ENCODE measurements around the gene TICAM1. TPM values are rescaled to one million over a fixed set of nuclear protein-coding genes. Genes with fewer than 3 reads are reported as not detected.

The TICAM1 gene
- total and polyA plus RNA-seq, 2 of the 13 experiments (the other 11 are each of a cell fraction or from before 2014, with no cell fraction given): 0.33 to 0.95 TPM

DNA sequence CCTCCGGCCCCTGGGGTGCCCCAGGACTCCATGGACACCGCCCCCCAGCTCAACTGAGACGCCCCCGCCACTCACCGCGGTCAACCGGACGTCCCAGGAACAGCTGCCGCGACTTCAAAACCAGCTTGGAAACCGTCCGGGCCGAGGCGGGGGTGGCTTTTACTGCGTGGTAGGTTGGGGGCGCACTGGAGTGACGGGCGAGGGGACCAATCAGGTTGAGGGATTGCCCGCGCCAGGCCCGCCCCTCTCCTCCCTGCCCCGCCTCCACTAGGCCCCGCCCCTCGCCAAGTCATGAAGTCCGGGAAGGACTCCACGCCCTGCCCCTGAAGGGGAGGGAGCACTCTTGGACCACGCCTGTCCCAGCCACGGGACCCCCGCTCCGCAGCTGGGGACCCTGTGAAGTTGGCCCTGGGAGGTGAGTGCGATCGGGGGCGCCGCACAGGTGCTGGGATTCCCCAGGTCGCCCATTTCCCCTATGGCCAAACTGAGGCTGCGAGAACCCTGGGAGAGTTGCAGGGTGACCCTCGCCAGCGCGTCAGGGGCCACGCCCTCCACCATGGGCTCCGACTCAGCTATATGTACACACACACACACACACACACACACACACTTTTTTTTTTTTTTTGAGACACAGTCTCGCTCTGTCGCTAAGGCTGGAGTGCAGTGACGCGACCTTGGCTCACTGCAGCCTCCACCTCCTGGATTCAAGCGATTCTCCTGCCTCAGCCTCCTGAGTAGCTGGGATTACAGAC is 36.2 kb upstream of the TICAM1 start, which contains the start of gene PLIN3 (continued):
- TF ChIP-seq HOXA7 (CRISPR knock-in tag; IDR thresholded peaks at IDR 0.05): no peak
- no peak for TF ChIP-seq TCF12 (IDR thresholded peaks at IDR 0.05)
- TF ChIP-seq TCF12 (CRISPR knock-in tag; IDR thresholded peaks at IDR 0.05): no peak
- TF ChIP-seq E2F2 (CRISPR knock-in tag; IDR thresholded peaks at IDR 0.05; ENCODE audit: borderline replicate concordance): no peak
- TF ChIP-seq ZNF121 (CRISPR knock-in tag; IDR thresholded peaks at IDR 0.05): peak; percentile 63; the same call in 1 of the 2 replicates
- TF ChIP-seq ZNF639 (CRISPR knock-in tag; conservative IDR thresholded peaks at IDR 0.05): no peak
- TF ChIP-seq ARID5B (CRISPR knock-in tag; IDR thresholded peaks at IDR 0.05): peak; percentile 22; the same call in 1 of the 2 replicates
- peak; percentile 42; the same call in 1 of the 2 replicates for TF ChIP-seq RXRB (CRISPR knock-in tag; IDR thresholded peaks at IDR 0.05; ENCODE audit: borderline replicate concordance)
- TF ChIP-seq, protein P1, sequence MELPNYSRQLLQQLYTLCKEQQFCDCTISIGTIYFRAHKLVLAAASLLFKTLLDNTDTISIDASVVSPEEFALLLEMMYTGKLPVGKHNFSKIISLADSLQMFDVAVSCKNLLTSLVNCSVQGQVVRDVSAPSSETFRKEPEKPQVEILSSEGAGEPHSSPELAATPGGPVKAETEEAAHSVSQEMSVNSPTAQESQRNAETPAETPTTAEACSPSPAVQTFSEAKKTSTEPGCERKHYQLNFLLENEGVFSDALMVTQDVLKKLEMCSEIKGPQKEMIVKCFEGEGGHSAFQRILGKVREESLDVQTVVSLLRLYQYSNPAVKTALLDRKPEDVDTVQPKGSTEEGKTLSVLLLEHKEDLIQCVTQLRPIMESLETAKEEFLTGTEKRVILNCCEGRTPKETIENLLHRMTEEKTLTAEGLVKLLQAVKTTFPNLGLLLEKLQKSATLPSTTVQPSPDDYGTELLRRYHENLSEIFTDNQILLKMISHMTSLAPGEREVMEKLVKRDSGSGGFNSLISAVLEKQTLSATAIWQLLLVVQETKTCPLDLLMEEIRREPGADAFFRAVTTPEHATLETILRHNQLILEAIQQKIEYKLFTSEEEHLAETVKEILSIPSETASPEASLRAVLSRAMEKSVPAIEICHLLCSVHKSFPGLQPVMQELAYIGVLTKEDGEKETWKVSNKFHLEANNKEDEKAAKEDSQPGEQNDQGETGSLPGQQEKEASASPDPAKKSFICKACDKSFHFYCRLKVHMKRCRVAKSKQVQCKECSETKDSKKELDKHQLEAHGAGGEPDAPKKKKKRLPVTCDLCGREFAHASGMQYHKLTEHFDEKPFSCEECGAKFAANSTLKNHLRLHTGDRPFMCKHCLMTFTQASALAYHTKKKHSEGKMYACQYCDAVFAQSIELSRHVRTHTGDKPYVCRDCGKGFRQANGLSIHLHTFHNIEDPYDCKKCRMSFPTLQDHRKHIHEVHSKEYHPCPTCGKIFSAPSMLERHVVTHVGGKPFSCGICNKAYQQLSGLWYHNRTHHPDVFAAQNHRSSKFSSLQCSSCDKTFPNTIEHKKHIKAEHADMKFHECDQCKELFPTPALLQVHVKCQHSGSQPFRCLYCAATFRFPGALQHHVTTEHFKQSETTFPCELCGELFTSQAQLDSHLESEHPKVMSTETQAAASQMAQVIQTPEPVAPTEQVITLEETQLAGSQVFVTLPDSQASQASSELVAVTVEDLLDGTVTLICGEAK (IDR thresholded peaks at IDR 0.05): no peak
- TF ChIP-seq, protein P1 (CRISPR knock-in tag; IDR thresholded peaks at IDR 0.05): peak; percentile 64; the same call in 1 of the 2 replicates
- peak; percentile 34; the same call in 1 of the 2 replicates for TF ChIP-seq MEF2D (CRISPR knock-in tag; IDR thresholded peaks at IDR 0.05)
- TF ChIP-seq SNAPC2 (CRISPR knock-in tag; IDR thresholded peaks at IDR 0.05): 0 out of 2 replicates have a peak, but pooled peaks have one; percentile 37
- no peak for TF ChIP-seq ZNF160 (CRISPR knock-in tag; IDR thresholded peaks at IDR 0.05)

Data from HepG2 (cell line).